K562 (cell line): ENCODE measurements around the gene RETN. TPM values are rescaled to one million over a fixed set of nuclear protein-coding genes. Genes with fewer than 3 reads are reported as not detected.
A peak's percentile ranks its signal among the peaks of the same experiment; 100 is the strongest.

Experiments used
- ATF3 ChIP-seq, 2 experiments: fragments of 450-650 bp in 1 of 2; sonication (generic) in 1 of 2; formaldehyde crosslinking in 1 of 2; IDR thresholded peaks in 1 of 2; conservative IDR thresholded peaks in 1 of 2; 2 replicates each; pipeline versions ENCODE4 v1.6.1 to v1.8.1; 2016 to 2023; ENCODE audit warnings: mild to moderate bottlenecking in 2 of 2, moderate library complexity in 2 of 2, inconsistent platforms in 1 of 2, missing genetic modification reagents in 1 of 2
- CEBPG ChIP-seq, 3 experiments: fragments of 200-800 bp in 1 of 3; sonication (Bioruptor generic) in 1 of 3; sonication (generic) in 1 of 3; formaldehyde crosslinking in 1 of 3; IDR thresholded peaks in 2 of 3; conservative IDR thresholded peaks in 1 of 3; 2 replicates each; pipeline versions ENCODE4 v1.6.1 to v1.8.0; 2016 to 2022; ENCODE audit warnings: missing compliant biosample characterization in 2 of 3, missing genetic modification characterization in 2 of 3, mild to moderate bottlenecking in 1 of 3, missing genetic modification reagents in 1 of 3
- TFAP4 ChIP-seq: sonication (generic); formaldehyde crosslinking; IDR thresholded peaks from 2 replicates; pipeline ENCODE4 v1.8.0; 2022; ENCODE audit warnings: missing genetic modification reagents, mild to moderate bottlenecking, moderate library complexity, borderline replicate concordance
- polyA plus RNA-seq, 8 experiments: library from polyadenylated mRNA; depleted of rRNA in 4 of 8; stranded (reverse) in 5 of 8; unstranded in 3 of 8; fragments of >200 nt; fragmentation: Nextera tagmentation in 2 of 8; fragmentation: Illumina TruSeq in 1 of 8; extraction: Ambion mirVana in 2 of 8; extraction: Trizol in 1 of 8; gene quantifications; 2 replicates each; pipeline versions ENCODE4 v1.2.1 to v1.2.3, GENCODE V29; 2011 to 2014; ENCODE audit warnings: inconsistent platforms in 1 of 8, missing spikeins in 1 of 8
- total RNA-seq, 7 experiments: library from RNA; depleted of rRNA in 6 of 7; stranded (reverse); fragments of >200 nt in 6 of 7; fragmentation: Illumina TruSeq in 2 of 7; extraction: Trizol in 2 of 7; gene quantifications; 2 replicates each; pipeline versions ENCODE4 v1.2.1 to v1.2.3, GENCODE V29; 2011 to 2021; ENCODE audit warnings: low replicate concordance in 1 of 7

The RETN gene
- total and polyA plus RNA-seq, 9 of the 15 experiments (the other 6 are each of a cell fraction or from before 2014, with no cell fraction given), result not detected

- TF ChIP-seq ATF3 (IDR thresholded peaks at IDR 0.05) (peak; percentile 29; the same call in 1 of the 2 replicates), ATF3 (CRISPR knock-in tag; conservative IDR thresholded peaks at IDR 0.05) (no peak), CEBPG (CRISPR knock-in tag; IDR thresholded peaks at IDR 0.05) (peak; percentile 79), CEBPG (tag; conservative IDR thresholded peaks at IDR 0.05 in 1 of 2, IDR thresholded peaks at IDR 0.05 in 1 of 2) (peak in 1 of 2 experiments; percentile 43; a peak in 1 of 4 replicates), TFAP4 (peak; percentile 42; the same call in 1 of the 2 replicates)
These were observed 12.7 kb downstream of the RETN start (continued) for GRCh38 chr19:7681340-7682174.
